Glomerular endothelial cell (primary cell): Measurements from ENCODE around the gene IRF9. TPM values are rescaled to one million over a fixed set of nuclear protein-coding genes. Genes with fewer than 3 reads are reported as not detected.

Experiments
- DNase-seq: peaks from one replicate; pipeline ENCODE4 v3.0.0-alpha.2; 2011; ENCODE audit warnings: low read depth, low spot score; ENCODE audit errors: extremely low read depth
- total RNA-seq: library from RNA; depleted of rRNA; stranded (reverse); fragments of >200 nt; gene quantifications from 2 replicates; pipeline ENCODE4 v1.2.3, GENCODE V29; 2015

IRF9 gene
- total RNA-seq, result 45.4 and 73.1 TPM in 2 replicates

GRCh38 chr14:24160850-24161804 is at the start of gene IRF9:
TSS of gene IRF9 (plus strand) at chr14:24161265. CDS start at chr14:24162145, 880 bp downstream.
- peak; percentile 75 for DNase-seq

- no peak for DNase-seq
Observed at GRCh38 chr14:24113379-24113800, 47.7 kb upstream of the IRF9 start.

- peak; percentile 47 for DNase-seq
Observed at GRCh38 chr14:24113801-24114531, 47.1 kb upstream of the IRF9 start.

- DNase-seq, result peak; percentile 96
Observed at GRCh38 chr14:24114532-24115421, 46.3 kb upstream of the IRF9 start, which contains the start of the genes DCAF11 and NRL. TSS of gene DCAF11 (plus strand) at chr14:24114777. CDS start at chr14:24115595, 818 bp downstream. TSS of gene NRL (minus strand) at chr14:24114949. CDS start at chr14:24082848, 32,101 bp downstream.

GRCh38 chr14:24115422-24116127 is 45.5 kb upstream of the IRF9 start:
- no peak for DNase-seq

GRCh38 chr14:24116128-24116814 is 44.8 kb upstream of the IRF9 start:
- no peak for DNase-seq

- DNase-seq, result no peak
Observed at GRCh38 chr14:24117179-24117578, 43.9 kb upstream of the IRF9 start.

- DNase-seq, result no peak
Observed at GRCh38 chr14:24119691-24120090, 41.4 kb upstream of the IRF9 start.

- DNase-seq, result no peak
Observed at GRCh38 chr14:24121210-24121609, 39.9 kb upstream of the IRF9 start.

- DNase-seq, result no peak
Observed at GRCh38 chr14:24122416-24122815, 38.6 kb upstream of the IRF9 start.

GRCh38 chr14:24122898-24123297 is 38.2 kb upstream of the IRF9 start:
- no peak for DNase-seq

- DNase-seq, result no peak
Observed at GRCh38 chr14:24123424-24124417, 37.3 kb upstream of the IRF9 start.

GRCh38 chr14:24126939-24127338 is 34.1 kb upstream of the IRF9 start:
- DNase-seq, result no peak

GRCh38 chr14:24127673-24128072 is 33.4 kb upstream of the IRF9 start:
- no peak for DNase-seq

GRCh38 chr14:24129410-24129998 is 31.6 kb upstream of the IRF9 start:
- no peak for DNase-seq

- no peak for DNase-seq
Observed at GRCh38 chr14:24130380-24130716, 30.7 kb upstream of the IRF9 start, which contains the start of gene FITM1. TSS of gene FITM1 (plus strand) at chr14:24130659. CDS start at chr14:24131564, 905 bp downstream.

- DNase-seq, result no peak
Observed at GRCh38 chr14:24130717-24131548, 30.1 kb upstream of the IRF9 start.
